SKM-1 (cell line): ENCODE data around the gene PPARG.
"Not testable (repeated sequence)": the region's sequence is repeated elsewhere in the genome, so short reads cannot be mapped to it uniquely, and the experiment has no call there.

ENCODE experiments used
- DNase-seq: peaks from one replicate; lab custom pipeline; 2025; ENCODE audit not compliant: unreplicated experiment; lab: John Stamatoyannopoulos, UW

Gene PPARG

DNA sequence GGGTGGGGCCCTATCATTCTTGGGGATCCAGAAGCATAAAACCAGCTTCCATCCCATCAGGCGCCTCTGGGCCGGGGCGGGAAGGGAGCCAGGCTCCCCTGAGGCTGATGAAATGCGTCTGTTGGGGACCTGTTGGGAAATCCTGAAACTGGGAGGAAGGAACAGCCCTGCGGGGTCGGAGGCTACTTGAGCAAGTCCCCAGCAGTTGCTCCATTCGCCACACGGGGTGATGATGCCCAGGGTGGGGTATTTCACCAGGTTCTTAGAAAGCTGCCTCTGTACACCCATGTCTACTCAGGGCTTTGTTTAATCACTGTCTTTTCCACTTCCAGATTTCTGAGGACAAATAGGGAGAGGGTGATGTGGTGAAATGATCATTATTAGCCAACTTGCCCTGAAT lies 170.0 kb downstream of the PPARG start:
- DNase-seq: peak; percentile 80

DNA sequence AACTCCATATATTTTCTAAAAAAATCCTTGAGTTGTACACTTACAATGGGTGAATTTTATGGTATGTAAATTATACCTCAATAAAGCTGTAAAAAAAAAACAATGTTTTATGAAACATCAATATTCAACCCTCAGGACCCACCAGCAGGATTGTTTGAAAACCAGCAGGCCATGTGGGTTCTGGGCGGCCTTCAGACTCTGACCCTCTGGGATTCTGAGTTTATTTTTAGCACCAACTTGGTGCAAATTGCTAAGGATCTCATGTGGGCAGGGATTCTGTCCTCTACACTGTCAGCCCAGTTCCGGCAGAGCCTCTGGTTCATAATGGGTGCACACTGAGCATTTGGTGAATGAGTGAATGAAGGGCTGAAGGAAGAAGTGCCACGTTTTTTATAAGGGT lies 171.3 kb downstream of the PPARG start:
- DNase-seq: no peak

DNA sequence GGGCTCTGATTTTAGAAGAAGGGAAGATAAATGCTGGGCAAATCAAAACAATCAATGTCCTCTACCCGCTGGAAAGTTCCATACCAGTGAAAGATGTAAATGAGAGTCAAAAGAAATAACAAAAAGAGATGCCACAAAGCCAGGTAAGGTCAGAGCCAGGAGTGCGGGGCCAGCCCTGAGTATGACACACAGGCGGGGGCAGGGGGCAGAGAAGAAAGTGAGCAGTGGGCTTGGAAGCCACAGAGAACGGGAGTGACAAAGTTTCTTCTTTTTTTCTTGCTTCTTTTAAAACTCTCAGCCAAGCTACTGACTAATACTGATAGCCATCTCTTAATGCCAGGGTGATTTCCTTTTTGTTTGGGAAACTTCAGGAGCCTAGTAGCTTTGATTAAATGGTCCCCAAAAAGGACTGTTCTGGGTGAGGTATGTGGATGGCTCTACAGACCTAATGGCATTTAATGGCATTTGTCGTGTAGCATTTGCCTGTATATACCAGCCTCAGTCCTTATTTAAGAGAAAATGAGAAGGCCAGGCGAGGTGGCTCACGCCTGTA lies 172.3 kb downstream of the PPARG start:
- DNase-seq: no peak

DNA sequence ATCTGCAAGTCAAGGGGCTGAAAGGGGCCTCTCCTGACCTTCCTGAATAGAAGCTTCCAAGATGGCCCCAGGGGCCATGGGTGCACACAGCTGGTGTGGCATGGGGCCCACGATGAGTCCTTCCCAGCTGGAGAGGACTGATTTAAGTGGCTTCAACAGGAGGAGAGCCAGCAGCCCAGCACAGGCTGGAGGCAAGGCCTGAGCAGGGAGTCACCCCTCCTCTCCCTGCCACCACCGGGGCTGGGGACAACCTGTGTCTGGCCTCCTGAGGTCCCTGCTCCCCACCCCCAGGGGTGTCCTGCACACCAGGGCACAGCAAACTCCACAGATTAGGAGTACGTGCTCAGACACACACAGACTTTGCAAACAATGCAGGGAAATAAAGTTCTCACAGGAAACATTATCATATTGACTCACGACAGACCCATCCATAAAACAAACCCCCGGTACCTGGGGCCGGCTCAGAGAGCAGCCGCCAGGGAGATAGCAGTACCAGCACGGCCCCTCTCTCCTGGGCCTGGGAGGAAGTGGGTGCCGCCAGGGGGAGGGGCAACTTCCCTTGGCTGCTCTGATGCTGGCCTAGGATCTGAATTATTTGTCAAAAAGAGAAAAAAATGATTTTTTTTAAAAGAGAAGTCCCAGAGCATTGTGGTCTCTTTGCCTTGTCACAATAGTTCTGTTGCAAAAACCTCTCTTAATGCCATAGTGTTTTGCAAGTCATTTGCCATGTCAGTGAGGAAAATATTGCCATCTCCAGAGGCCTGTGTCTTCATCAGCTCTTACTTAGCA lies 173.5 kb downstream of the PPARG start:
- peak; percentile 72 for DNase-seq

DNA sequence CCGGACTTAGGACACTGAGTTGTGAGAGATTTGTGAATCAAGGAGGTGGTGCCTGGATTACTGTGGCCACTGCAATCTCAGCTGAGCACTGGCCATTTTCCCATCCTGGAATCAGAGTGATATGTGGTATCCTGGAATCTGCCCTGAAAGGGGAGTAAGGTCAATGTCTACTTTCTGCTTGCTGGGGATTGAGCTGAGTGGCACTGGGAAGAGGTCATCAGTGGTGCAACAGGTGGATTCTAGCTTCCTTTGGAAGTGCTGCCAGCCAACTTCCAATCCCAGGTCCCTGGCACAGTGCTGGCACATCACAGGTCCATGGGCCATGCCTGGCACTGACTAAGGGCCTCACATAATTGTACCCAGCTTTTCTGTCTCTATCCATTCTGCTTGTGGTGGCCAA lies 174.8 kb downstream of the PPARG start:
- DNase-seq: no peak

DNA sequence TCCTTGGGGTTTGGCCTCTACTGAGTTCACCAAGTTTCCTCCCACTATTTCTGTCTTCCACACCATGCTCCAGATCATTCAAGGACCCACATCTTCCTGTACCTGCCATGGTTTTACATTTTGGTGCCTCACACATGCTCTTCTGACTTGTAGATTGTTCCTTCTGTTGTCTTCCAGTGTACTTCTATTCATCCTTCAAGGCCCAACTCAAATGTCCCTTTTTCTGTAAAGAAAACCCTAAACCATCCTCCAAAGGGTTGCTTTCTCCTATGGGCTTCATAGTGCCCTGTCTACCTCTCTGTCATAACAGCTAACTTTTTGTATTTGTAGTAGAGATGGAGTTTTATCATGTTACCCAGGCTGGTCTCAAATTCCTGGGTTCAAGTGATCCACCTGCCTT lies 175.3 kb downstream of the PPARG start:
- no peak for DNase-seq

DNA sequence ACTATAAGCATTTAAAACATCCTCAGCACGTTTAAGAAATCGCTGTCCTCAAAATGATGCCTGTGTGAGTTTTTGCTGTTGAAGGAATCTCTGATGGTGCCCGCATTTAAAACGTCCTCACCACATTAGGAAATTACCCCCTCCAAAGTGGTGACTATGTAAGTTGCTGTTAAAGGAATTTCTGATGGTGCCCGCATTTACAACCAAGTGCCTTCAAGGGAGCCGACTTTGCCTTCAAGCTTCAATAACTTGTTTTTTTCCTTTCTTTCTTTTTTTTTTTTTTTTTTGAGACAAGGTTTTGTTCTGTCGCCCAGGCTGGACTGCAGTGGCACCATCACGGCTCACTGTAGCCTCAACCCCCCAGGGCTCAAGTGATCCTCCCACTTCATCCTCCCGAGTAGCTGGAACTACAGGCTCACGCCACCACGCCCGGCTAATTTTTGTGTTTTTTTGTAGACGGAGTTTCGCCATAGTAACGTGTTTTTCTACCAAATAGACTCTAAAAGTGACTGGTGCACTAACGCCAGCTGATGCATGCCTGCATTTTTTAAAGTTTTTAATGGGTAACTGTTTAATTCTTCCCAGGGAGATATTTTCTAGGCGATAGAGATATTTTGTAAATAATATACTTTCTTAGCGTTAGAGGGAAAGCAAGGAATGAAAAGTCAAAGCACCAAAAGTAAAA lies 176.4 kb downstream of the PPARG start:
- no peak for DNase-seq

DNA sequence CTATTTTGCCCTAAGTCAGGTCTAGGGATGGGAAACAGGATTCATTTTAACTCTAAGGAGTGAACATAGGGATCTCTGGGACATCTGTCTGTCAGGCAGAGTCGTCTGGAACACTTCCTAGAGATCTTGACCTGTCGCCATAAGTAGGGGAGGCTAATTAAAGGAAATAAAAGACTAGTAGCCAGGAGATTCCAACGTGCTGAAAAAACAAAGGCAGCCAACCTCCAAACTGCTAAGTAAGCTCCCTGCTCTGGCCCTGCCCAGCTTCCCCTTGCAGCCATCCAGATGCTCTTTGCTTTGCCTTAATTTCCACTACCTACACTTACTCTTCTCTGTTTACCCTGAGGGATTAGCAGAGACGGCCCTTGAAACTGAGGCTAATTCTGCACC lies 177.0 kb downstream of the PPARG start:
- no peak for DNase-seq

DNA sequence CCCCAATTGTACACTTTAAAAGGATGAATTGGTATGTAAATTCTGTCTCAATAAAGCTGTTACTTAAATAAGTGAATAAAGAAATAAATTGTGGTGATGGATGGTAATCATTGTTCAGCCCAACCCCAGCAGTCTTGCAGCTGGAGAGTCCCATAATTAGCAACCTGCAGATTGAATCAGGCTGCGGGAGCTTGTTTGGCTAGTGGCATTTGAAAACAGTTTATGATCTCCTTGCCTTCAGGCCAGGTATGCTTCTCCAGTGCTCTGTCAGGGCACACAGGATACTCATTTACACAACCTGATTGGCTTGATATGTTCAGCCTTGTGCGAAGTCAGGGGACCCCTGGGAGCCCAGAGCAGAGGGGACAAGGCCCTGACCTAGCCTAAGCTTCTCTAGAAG lies 178.9 kb downstream of the PPARG start:
- no peak for DNase-seq

DNA sequence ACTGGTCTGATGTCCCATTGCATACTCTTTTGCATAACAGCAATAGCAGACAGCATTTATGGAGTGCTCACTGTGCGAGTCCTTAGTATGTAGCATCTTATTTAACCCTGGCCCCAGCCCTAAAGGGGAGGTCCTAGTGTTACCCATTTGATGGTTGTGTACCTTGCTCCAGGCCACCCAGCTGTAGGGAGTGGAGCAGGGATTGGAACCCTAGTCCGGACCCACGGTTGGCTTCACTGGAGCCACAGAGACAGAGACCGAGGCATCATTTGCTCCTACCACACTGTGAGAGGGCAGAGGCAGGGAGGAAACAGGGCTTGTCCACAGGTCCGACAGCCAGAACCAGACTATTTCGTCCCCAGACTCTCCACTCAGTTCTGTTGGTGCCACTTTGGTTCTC lies 179.4 kb downstream of the PPARG start:
- no peak for DNase-seq

DNA sequence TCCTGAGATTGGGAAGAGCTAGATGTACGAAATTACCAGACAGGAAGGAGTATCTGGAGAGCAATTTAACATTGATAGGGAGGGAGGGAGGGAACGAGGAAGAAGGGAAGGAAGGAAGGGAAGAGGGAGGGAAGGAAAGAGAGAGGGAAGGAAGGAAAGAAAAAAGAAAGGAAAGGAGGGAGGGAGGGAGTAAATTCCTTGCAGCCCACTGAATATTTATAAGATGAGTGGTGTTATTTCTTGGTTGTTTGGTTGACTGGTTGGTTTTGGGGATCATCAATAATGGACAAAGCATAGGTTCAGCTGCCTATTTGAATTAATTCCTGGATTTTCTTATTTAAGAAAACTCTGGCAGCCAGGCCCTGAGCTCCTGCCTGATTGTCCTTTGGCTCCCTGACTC lies 179.9 kb downstream of the PPARG start:
- no peak for DNase-seq

DNA sequence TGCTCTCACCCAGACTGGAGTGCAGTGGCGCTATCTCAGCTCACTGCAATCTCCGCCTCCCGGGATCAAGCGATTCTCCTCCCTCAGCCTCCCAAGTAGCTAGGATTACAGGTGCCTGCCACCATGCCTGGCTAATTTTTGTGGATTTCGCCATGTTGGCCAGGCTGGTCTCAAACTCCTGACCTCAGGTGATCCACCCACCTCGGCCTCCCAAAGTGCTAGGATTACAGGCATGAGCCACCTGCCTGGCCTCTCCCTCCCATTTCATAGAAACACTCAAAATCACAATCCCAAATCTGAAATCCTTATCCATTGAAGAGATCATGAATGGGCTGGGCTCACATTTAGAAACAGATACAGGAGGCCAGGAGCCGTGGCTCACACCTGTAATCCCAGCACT lies 180.4 kb downstream of the PPARG start:
- DNase-seq: not testable (repeated sequence)

DNA sequence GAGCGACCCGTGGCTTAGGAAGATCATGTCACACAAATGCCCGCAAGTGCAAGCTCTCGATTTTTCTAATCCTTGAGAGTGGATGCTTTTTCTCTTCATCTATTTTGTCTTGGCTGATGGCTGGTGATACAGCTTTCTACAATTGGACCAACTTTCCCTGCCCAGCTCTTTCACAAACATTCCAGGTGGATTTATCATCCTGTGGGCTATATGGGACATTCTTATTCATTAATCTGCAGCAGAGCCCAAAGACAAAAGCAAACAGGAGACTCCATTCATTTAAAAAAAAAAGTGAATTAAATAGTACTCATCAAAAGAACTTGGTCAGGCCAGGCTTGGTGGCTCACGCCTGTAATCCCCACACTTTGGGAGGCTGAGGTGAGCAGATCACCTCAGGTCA lies 181.2 kb downstream of the PPARG start:
- DNase-seq: no peak

DNA sequence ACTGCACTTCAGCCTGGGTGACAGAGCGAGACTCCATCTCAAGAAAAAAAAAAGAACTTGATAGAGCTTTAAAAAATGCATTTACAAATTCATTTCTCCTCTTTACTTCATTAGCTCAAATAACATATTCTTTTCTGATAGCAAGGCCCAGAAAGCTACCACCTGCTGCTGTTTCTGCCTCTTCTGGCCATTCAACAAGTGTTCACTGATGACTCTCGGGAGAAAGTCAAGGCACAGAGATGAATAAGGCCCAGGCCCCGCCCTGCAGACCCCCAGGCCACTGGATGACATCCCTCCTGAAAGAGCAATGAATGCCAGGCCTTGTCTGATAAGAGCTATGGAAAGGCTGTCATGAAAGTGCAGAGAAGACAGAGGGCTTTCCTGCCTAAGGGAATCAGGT lies 181.8 kb downstream of the PPARG start:
- no peak for DNase-seq

DNA sequence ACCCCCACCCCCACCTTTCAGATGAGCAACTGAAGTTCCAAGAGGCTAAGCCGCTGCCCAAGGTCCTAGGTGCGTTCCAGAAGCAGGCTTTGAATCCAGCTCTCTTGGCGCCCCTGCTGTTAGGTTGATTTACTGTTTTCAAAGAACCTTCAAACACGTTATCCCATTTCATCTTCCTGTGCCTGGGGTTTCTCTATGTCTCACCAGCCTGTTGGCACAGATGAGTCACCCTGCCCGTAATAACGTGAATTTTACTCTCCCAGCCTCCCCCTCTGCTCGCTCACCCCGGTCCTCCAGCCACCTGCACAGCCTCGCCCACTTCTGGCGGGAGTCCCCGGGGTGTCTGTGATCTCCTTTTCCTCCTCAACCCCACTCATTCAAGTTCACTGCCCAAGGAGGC lies 182.4 kb downstream of the PPARG start:
- DNase-seq: no peak

DNA sequence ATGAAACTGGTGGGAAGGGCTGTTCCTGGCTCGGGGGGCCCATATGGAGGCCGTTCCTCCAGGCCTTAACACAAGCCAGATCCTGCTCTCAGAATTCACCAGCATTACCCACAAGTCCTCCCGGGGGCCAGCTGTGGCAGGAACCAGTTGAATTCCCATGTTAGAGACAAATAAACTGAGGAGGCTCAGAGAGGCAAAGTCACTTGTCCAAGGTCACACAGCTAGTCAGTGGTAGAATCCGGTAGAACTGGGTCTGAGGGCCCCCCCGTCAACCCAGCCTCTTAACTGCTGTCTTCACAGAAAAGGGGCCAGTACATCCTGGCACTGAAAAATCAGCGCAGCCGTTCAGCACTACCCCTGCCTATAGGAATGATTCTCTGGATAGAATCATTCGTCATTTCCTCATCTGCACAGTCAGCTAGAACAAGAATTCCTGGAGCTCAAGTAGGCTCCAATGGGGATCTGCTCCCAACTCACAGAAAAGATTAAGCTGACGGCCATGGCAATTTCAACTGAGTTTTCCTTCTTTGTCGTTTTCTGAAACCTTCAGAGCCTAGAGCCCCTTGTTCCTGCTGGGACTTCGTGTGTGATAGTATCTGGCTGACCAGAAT lies 183.2 kb downstream of the PPARG start:
- no peak for DNase-seq

DNA sequence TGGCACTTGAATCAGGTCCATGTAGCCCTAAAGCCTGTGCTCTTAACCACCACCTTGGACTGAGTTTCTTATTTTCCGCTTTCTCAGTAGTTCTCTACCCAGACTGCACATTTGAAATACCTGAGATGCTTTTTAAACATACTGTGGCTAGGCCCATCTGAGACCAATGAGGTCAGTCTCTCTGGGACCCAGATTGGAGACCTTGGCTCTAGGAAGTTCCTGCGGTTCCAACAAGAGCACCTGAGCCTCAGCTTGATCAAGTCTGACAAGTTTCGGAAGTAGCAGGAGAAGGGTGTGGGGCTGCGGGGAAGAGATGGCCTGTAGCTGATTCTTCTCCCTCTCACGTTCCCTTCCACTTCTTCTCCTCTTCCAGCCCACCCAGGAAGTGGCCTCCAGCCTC lies 183.9 kb downstream of the PPARG start:
- no peak for DNase-seq

DNA sequence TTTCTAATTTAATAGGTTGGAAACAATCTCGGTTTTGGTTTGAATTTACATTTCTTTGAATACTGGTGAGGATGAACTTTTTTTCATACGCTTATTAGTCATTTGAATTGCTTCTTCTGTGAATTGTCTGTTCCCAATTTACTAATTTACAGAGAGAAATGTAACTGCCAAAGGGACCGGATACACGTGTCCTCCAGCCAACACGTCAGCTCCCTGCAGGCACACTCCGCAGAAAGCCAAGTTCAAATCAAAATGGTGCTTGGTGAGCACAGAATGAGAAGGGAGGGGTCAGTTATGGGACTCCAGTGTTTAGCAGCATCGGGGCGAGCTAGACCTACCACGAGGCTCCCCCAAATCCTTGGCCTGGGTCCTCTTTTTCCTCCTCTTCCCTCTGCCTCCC lies 184.6 kb downstream of the PPARG start:
- no peak for DNase-seq

DNA sequence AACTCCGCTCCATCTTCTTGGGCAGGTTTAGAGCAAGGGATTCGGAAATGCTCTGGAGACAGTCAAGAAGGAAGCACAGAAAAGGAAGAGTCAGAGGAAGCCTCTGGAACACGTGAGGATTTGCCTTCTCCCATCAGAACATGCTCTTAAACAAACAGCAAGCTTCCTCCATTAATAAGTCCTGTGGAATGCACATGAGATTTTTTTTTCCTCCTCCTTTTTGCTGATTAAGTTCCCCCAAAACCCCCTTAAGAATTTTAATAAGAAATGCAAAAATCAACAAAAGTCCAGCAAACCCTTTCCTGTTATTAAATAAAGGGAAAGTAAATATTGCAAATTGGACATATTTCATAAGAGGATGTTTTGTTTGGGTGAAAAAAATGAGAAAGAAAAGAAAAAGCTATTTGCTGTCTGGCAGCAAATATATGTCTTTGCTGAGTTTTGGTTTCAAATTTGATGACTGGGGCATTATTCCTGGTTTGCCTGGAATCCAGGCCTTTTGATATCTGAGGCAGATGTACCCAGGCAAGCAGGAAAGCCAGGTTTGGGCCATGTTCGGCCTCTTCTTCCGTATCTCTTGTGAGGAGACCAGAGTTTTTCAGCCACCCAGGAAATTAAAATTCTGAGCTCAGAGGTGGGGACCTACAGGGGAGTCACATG lies 187.5 kb downstream of the PPARG start:
- no peak for DNase-seq

DNA sequence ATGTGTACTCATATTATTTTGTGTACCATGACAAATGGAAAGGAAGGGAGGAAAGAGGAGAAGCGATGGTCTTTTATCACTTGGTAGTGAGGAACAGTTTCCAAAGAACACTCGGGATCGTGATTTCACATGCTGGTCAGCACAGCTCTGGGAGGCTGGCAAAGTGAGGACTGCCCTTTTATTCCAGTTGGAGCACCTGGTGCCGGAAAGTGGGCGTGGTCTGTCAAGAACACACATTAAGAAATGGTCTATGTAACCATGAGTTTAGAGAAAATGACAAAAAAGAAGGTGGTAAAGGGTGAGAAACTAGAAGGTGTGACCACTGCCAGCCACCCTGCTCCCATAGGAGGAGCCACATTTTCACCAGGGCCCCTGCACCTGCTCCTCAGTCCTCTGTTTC lies 188.4 kb downstream of the PPARG start:
- DNase-seq: no peak

DNA sequence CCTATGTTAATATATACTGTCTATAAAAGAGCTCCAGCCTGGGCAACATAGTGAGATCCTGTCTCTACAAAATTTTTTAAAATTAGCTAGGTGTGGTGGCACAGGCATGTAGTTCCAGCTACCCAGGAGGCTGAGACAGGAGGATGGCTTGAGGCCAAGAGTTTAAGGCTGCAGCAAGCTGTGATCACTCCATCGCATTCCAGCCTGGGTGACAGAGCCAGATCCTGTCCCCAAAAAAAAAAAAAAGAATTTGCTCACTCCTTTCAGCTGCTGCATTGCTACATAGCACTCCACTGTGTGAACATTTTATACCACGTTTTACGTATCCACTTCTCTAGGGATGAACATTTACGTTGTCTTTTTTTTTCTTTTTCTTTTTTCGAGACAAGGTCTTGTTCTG lies 189.5 kb downstream of the PPARG start:
- no peak for DNase-seq

DNA sequence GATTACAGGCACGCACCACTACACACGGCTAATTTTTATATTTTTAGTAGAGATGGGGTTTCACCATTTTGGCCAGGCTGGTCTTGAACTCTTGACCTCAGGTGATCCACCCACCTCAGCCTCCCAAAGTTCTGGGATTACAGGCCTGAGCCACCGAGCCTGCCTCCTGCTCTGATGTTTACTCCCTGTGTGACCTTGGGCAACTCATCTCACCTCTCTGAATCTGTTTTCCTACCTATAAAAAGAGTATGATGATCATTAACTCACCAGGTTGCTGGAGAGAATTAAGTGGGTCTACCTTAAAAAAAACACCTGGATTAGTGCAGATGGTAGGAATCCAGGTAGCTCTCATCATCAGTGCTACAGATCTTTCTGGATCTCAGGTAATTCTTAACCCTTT lies 190.3 kb downstream of the PPARG start:
- DNase-seq: not testable (repeated sequence)
